GM21423 (cell line): ENCODE results near the gene SMAD6.

ENCODE experiments used
- ATAC-seq: cut with Tn5 transposase; IDR thresholded peaks from one replicate; pipeline ENCODE4 v1.9.1; 2021; ENCODE audit warnings: mild to moderate bottlenecking, moderate library complexity; ENCODE audit not compliant: unreplicated experiment

Gene SMAD6

DNA sequence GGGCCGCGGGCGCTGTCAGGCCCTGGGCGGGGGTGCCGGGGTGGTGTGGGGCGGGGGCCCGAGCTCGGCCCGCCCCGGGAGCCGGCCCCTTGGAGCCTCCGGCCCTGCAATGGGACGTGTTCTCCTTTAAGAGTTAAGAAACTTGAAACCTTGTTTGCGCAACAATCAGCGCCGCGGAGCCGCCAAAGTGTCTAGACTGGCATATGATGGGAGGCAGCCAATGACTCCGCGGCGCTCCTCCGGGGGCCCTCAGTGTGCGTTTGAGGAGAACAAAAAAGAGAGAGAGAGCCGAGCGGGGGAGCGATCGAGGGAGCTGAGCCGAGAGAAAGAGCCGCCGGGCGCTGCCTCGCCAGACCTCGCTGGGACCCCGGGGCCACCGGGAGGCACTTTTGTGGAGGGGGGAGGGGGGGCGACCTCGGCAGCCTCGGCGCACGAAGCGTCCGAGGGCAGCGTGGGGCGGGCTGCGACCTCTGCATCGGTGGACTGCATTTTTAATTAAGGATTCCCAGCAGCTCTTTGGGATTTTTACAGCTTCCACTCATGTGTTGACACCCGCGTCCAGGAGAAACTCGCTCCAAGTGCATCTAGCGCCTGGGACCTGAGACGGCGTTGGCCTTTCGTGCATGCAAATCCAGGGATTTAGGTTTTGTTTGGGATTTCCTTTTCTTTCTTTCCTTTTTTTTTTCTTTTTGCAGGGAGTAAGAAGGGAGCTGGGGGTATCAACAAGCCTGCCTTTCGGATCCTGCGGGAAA lies at the start of gene SMAD6:
SMAD6 (plus strand) TSS at position 202 of the 752 bp plus-strand sequence. CDS start 1,023 bp downstream, outside the sequence.
- peak; percentile 23 for ATAC-seq

- no peak for ATAC-seq
These were observed 49.2 kb upstream of the SMAD6 start for GRCh38 chr15:66652806-66653205.

DNA sequence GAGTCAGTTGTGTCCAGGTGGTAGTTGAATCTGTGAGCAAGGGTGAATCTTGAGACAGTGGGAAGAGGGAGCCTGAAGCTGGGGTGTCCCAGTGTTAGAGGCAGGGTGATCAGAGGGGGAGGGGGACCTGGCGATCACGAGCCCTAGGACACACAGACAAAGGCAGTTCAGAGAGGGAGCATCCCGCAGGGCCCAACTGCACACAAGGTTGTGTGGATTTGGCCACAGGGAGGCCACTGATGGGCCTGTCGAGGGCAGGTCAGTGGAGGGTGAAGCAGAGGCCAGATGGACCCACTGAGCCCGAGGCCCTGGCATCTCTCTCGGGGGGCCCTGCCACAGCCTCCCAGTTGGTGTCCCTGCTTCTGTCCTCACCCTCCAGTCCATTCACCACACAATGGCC lies 48.6 kb upstream of the SMAD6 start:
- ATAC-seq = no peak

GRCh38 chr15:66653852-66654251 lies 48.2 kb upstream of the SMAD6 start:
- ATAC-seq = no peak

DNA sequence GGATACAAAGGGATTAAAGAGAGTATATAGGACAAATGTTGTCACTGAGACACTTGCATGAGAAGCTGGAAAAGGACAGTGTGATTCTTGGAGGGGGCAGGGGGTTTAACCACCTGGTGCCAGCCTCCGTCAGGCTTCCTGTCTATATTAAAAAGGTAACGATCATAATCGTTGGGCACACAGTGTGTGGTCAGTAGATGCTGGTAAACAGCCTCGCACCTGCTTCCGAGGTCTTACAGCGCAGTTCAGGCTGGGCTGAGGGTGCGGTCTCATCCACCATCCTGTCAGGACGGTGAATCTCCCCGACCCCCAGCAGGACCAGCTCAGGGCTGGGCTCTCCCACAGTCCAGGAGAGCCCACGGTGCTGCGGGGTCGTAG lies 47.7 kb upstream of the SMAD6 start:
- no peak for ATAC-seq

DNA sequence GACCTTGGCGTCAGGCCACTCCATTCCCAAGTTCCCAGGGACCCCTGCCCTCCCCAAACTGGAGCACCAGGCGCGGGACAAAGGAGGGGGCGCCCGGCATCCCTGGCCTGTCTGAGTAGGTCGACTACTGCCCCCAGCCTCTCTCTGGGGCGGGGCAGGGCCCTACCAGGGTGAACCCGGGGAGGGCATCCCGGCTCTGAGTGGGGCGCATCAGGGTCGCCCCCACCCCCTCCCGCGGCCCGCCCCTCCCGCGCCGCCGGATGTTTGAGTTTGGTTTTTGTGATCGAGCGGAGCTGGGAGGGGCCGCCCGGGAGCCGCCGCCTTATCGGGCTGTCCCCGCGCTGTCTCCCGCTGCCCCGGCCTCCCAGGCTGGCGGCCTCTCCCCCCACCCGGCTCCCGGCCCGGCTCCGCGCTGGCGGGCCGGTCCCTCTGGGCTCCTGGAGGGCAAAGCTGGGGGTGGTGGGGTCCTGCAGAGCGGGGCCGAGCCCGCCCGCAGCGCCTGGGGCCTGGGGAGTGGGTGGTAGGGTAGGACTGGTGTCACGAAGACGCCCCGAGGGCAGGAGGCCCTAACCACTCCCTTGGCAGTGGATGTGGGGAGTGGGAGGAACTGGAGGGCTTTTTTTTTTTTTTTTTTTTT lies 47.2 kb upstream of the SMAD6 start:
- ATAC-seq = no peak

- ATAC-seq = no peak
These were observed 46.5 kb upstream of the SMAD6 start for GRCh38 chr15:66655511-66655910.

DNA sequence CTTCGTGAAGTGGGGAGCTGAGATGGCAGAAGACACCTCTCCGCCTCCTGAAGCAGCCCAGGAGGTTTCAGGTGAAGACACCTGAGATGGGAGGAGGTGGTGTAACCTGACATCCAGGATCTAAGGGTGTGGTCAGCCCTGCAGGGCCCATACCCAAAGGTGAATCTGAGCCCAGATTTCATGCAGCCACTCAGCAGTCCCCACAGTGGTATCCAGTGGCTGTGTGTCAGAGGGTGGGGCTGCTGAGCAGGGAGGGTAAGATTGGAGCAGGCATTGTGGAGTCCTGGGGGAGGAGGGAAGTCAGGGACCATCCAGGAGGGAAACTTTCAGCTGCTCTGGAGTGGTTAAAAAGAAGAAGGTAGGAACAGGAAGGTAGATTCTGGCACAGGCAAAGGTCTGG lies 46.0 kb upstream of the SMAD6 start:
- no peak for ATAC-seq

DNA sequence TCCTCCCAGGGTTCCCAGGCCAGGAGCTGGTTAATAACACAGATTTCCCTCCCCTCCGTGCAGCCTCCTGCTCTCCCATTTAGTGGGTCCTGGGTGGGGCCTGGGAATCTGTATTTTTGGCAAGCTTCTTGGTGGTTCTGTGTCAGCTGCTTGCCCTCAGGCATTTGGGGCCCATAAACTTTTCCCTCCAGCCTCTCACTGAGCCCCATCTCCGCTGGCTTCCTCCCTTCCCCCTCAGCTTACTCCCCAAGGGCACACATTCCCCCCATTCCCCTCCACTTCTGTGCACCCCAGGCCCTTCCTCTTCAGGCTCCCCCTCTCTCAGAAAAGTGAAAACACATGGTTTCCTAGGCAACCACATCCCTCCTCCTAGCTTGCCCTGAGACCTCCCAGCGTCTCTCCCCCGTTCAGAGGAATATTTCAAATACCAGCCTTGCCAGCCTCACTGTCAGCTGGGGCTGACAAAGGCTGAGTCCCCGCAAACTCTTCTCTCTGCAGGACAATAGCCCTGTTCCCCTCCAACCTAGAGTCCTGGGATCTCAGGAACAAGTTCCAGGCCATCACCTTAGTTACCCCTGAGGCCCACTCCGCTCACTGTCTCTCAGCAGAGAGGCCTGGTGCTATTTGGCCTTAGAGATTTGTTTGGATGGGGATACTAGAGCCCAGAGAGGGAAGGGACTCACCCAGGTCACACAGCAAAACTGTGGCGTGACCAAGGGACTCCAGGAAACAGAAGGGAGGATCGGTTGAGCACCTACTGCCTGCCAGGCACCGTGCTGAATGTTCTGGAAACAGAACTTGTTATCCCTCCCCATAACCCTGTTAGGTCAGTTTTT lies 44.6 kb upstream of the SMAD6 start:
- no peak for ATAC-seq

DNA sequence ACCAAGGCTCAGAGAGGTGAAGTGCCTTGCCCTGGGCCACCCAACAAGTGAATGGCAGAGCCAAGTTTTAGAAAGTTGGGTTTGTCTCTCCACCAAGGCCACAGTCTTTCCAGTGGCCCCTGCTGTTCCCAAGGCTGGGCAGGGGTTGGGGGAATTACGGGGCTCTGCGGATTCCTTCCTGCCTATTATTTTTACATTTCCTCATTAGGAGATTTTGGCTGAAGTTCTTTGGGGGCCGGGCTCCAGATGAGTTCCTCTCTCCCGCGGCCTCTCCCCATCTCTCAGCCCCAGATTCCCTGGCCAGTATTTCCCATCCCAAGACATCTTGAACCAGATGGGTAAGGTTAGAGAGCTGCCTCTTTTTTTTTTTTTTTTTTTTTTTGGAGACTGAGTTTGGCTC lies 44.0 kb upstream of the SMAD6 start:
- no peak for ATAC-seq

- no peak for ATAC-seq
These were observed 43.2 kb upstream of the SMAD6 start for GRCh38 chr15:66658855-66659254.

DNA sequence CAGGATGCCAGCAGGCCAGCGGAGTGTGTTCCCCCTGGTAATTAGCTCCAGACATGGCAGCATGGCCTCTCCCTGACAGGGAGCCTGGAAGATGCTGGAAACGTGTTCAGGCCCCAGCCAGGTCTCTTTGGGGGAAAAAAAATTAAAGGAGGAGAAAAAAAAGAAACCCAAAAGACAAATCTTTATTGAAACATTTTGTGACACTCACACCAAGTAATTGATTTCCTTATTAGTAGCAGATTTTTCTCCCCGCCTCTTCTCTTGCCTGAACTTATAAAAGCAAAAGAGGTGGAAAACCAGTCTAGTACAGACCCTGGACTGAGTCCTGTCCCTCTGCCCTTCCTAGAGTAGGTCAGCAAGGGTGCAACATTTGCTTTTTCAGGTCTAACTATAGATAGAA lies 42.7 kb upstream of the SMAD6 start:
- no peak for ATAC-seq

GRCh38 chr15:66661432-66662096 lies 40.5 kb upstream of the SMAD6 start:
- no peak for ATAC-seq

DNA sequence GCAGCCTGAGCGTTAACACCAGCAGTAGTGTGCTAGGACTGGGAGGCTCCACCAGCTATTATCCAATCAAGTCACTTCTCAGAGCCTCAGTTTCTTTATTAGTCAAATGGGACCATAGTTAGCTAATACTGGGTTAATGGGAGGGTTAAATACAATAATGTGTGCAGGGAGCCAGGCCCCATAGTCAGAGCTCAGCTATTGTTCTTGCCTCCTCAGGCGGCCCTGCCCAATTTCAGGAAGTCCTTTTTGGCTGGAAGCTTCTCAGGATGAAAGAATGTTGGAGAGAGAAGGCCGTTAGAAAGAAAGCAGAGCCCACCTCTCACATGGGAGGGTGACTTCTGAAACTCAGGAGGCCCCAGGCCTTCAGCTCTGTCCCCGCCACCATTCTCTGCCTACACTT lies 39.5 kb upstream of the SMAD6 start:
- ATAC-seq = no peak

DNA sequence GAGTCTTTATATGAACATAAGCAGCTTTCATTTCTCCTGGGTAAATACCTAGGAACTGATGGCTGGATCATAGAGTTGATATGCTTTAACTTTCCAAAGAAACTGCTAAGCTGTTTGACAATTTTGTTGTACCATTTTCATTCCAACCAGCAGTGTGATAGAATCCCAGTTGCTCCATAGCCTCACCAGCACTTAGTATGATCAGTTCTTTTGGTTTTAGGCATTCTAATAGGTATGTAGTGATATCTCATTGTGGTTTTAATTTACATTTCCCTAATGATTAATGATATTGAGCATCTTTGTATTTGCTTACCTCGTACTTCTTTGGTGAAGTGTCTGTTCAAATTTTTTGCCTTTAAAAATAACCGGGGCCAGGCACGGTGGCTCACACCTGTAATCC lies 38.4 kb upstream of the SMAD6 start:
- no peak for ATAC-seq

- ATAC-seq = no peak
These were observed 31.9 kb upstream of the SMAD6 start for GRCh38 chr15:66670175-66670574.

GRCh38 chr15:66670762-66671580 lies 31.1 kb upstream of the SMAD6 start:
- ATAC-seq = no peak

DNA sequence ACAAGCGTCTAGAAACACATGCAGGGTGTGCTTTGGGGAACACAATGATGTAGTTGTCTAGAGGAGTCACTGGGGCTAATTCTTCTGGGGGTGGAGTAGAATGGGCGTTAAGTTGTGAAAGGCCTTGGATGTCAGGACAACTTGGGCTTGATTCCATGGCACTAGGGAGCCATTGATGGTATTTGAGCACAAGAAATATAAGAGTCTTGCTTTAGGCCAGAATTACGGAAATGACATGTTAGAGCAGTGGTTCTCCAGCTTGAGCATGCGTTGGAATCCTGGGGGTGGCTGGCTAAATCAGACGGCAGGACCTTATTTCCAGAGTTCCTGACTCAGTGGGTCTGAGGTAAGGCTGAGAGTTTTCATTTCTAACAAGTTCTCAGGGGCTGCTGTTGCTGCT lies 29.2 kb upstream of the SMAD6 start:
- no peak for ATAC-seq

GRCh38 chr15:66673410-66674322 lies 28.4 kb upstream of the SMAD6 start:
- ATAC-seq = no peak
